ENCODE measurements around the gene NF2. TPM values are rescaled to one million over a fixed set of nuclear protein-coding genes. Genes with fewer than 3 reads are reported as not detected.

NF2 gene
- total RNA-seq, 1 donor from 2014 or later, result 73.0 TPM

- Mint-ChIP-seq H3K36me3 (ENCODE audit: low read depth) (peaks cover 16% of the 10 kb centered on the region), H3K27me3 (ENCODE audit: low read depth) (peaks cover 5% of the 10 kb centered on the region), H3K9me3 (ENCODE audit: low read depth) (no peaks in the 10 kb centered on the region), H3K27ac (ENCODE audit: unreplicated experiment) (no peak overlapping the region), H3K4me1 (ENCODE audit: low read depth) (no peaks in the 10 kb centered on the region), H3K4me3 (ENCODE audit: unreplicated experiment) (no peak overlapping the region)
- TF ChIP-seq, protein P1, sequence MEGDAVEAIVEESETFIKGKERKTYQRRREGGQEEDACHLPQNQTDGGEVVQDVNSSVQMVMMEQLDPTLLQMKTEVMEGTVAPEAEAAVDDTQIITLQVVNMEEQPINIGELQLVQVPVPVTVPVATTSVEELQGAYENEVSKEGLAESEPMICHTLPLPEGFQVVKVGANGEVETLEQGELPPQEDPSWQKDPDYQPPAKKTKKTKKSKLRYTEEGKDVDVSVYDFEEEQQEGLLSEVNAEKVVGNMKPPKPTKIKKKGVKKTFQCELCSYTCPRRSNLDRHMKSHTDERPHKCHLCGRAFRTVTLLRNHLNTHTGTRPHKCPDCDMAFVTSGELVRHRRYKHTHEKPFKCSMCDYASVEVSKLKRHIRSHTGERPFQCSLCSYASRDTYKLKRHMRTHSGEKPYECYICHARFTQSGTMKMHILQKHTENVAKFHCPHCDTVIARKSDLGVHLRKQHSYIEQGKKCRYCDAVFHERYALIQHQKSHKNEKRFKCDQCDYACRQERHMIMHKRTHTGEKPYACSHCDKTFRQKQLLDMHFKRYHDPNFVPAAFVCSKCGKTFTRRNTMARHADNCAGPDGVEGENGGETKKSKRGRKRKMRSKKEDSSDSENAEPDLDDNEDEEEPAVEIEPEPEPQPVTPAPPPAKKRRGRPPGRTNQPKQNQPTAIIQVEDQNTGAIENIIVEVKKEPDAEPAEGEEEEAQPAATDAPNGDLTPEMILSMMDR (IDR thresholded peaks at IDR 0.05), result no peak
- no peak for DNase-seq (ENCODE audit: low spot score)
Measured at GRCh38 chr22:29697853-29698598, 94.6 kb downstream of the NF2 start.

- TF ChIP-seq, protein P1 (IDR thresholded peaks at IDR 0.05), result no peak
- no peaks in the 10 kb centered on the region for H3K9me3 Mint-ChIP-seq (ENCODE audit: low read depth)
- H3K36me3 Mint-ChIP-seq (ENCODE audit: low read depth), result peaks cover 10% of the 10 kb centered on the region
- peaks cover 8% of the 10 kb centered on the region for H3K27me3 Mint-ChIP-seq (ENCODE audit: low read depth)
- H3K4me1 Mint-ChIP-seq (ENCODE audit: low read depth), result no peaks in the 10 kb centered on the region
- H3K4me3 Mint-ChIP-seq (ENCODE audit: unreplicated experiment), result no peak overlapping the region
- no peak overlapping the region for H3K27ac Mint-ChIP-seq (ENCODE audit: unreplicated experiment)
- DNase-seq (ENCODE audit: low spot score), result no peak
Measured at GRCh38 chr22:29700206-29700899, 96.9 kb downstream of the NF2 start.

- H3K27me3 Mint-ChIP-seq (ENCODE audit: low read depth), result peaks cover 8% of the 10 kb centered on the region
- TF ChIP-seq, protein P1 (IDR thresholded peaks at IDR 0.05), result no peak
- H3K9me3 Mint-ChIP-seq (ENCODE audit: low read depth), result no peaks in the 10 kb centered on the region
- H3K27ac Mint-ChIP-seq (ENCODE audit: unreplicated experiment), result no peak overlapping the region
- H3K36me3 Mint-ChIP-seq (ENCODE audit: low read depth), result peaks cover 6% of the 10 kb centered on the region
- no peak for DNase-seq (ENCODE audit: low spot score)
- H3K4me1 Mint-ChIP-seq (ENCODE audit: low read depth), result no peaks in the 10 kb centered on the region
- no peak overlapping the region for H3K4me3 Mint-ChIP-seq (ENCODE audit: unreplicated experiment)
Measured at GRCh38 chr22:29700900-29701154, 97.4 kb downstream of the NF2 start.

GRCh38 chr22:29701155-29701999 is 97.9 kb downstream of the NF2 start:
- TF ChIP-seq, protein P1 (IDR thresholded peaks at IDR 0.05), result peak; percentile 47
- Mint-ChIP-seq H3K27ac (ENCODE audit: unreplicated experiment) (no peak overlapping the region), H3K4me3 (ENCODE audit: unreplicated experiment) (no peak overlapping the region), H3K4me1 (ENCODE audit: low read depth) (no peaks in the 10 kb centered on the region), H3K36me3 (ENCODE audit: low read depth) (peaks cover 4% of the 10 kb centered on the region), H3K27me3 (ENCODE audit: low read depth) (peaks cover 8% of the 10 kb centered on the region), H3K9me3 (ENCODE audit: low read depth) (no peaks in the 10 kb centered on the region)
- DNase-seq (ENCODE audit: low spot score), result no peak

Data from chondrocyte (in vitro differentiated cells).